ENCODE data around the gene MTHFSD.

Gene MTHFSD

GRCh38 chr16:86532526-86532815 is 22.6 kb downstream of the MTHFSD start:
- TF ChIP-seq ARNTL (CRISPR knock-in tag; IDR thresholded peaks at IDR 0.05; ENCODE audit: borderline replicate concordance, low read depth) (no peak), ISL1 (CRISPR knock-in tag; IDR thresholded peaks at IDR 0.05) (no peak), CREB5 (CRISPR knock-in tag; IDR thresholded peaks at IDR 0.05; ENCODE audit: low read depth) (no peak), PPARA (CRISPR knock-in tag; IDR thresholded peaks at IDR 0.05; ENCODE audit: borderline replicate concordance) (no peak), ZFP30 (CRISPR knock-in tag; IDR thresholded peaks at IDR 0.05) (no peak), TOX (CRISPR knock-in tag; IDR thresholded peaks at IDR 0.05; ENCODE audit: borderline replicate concordance) (no peak), ZNF565 (CRISPR knock-in tag; conservative IDR thresholded peaks at IDR 0.05; ENCODE audit: low read depth) (no peak), CSRNP3 (CRISPR knock-in tag; IDR thresholded peaks at IDR 0.05) (no peak), RARB (CRISPR knock-in tag; IDR thresholded peaks at IDR 0.05) (no peak), OSR1 (CRISPR knock-in tag; IDR thresholded peaks at IDR 0.05) (no peak), BACH2 (CRISPR knock-in tag; IDR thresholded peaks at IDR 0.05; ENCODE audit: borderline replicate concordance) (no peak)
- TF ChIP-seq, protein P1, sequence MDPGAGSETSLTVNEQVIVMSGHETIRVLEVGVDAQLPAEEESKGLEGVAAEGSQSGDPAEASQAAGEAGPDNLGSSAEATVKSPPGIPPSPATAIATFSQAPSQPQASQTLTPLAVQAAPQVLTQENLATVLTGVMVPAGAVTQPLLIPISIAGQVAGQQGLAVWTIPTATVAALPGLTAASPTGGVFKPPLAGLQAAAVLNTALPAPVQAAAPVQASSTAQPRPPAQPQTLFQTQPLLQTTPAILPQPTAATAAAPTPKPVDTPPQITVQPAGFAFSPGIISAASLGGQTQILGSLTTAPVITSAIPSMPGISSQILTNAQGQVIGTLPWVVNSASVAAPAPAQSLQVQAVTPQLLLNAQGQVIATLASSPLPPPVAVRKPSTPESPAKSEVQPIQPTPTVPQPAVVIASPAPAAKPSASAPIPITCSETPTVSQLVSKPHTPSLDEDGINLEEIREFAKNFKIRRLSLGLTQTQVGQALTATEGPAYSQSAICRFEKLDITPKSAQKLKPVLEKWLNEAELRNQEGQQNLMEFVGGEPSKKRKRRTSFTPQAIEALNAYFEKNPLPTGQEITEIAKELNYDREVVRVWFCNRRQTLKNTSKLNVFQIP (CRISPR knock-in tag; IDR thresholded peaks at IDR 0.05; ENCODE audit: borderline replicate concordance, low read depth) = no peak
- no peak for ATAC-seq

GRCh38 chr16:86531641-86532525 is 23.2 kb downstream of the MTHFSD start:
- TF ChIP-seq BACH2 (CRISPR knock-in tag; IDR thresholded peaks at IDR 0.05; ENCODE audit: borderline replicate concordance) = no peak
- no peak for TF ChIP-seq ZC3H10 (CRISPR knock-in tag; IDR thresholded peaks at IDR 0.05)
- no peak for TF ChIP-seq ZNF70 (CRISPR knock-in tag; IDR thresholded peaks at IDR 0.05)
- TF ChIP-seq ZFP30 (CRISPR knock-in tag; IDR thresholded peaks at IDR 0.05) = no peak
- no peak for TF ChIP-seq PPARA (CRISPR knock-in tag; IDR thresholded peaks at IDR 0.05; ENCODE audit: borderline replicate concordance)
- TF ChIP-seq, protein P2, sequence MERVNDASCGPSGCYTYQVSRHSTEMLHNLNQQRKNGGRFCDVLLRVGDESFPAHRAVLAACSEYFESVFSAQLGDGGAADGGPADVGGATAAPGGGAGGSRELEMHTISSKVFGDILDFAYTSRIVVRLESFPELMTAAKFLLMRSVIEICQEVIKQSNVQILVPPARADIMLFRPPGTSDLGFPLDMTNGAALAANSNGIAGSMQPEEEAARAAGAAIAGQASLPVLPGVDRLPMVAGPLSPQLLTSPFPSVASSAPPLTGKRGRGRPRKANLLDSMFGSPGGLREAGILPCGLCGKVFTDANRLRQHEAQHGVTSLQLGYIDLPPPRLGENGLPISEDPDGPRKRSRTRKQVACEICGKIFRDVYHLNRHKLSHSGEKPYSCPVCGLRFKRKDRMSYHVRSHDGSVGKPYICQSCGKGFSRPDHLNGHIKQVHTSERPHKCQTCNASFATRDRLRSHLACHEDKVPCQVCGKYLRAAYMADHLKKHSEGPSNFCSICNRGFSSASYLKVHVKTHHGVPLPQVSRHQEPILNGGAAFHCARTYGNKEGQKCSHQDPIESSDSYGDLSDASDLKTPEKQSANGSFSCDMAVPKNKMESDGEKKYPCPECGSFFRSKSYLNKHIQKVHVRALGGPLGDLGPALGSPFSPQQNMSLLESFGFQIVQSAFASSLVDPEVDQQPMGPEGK (CRISPR knock-in tag; IDR thresholded peaks at IDR 0.05; ENCODE audit: borderline replicate concordance) = no peak
- no peak for TF ChIP-seq OSR1 (CRISPR knock-in tag; IDR thresholded peaks at IDR 0.05)
- no peak for TF ChIP-seq RARB (CRISPR knock-in tag; IDR thresholded peaks at IDR 0.05)
- no peak for TF ChIP-seq ISL1 (CRISPR knock-in tag; IDR thresholded peaks at IDR 0.05)
- TF ChIP-seq ESRRG (CRISPR knock-in tag; IDR thresholded peaks at IDR 0.05) = no peak
- TF ChIP-seq ARNTL (CRISPR knock-in tag; IDR thresholded peaks at IDR 0.05; ENCODE audit: borderline replicate concordance, low read depth) = no peak
- no peak for TF ChIP-seq CSDC2 (CRISPR knock-in tag; IDR thresholded peaks at IDR 0.05)
- no peak for TF ChIP-seq ZNF565 (CRISPR knock-in tag; conservative IDR thresholded peaks at IDR 0.05; ENCODE audit: low read depth)
- TF ChIP-seq, protein P1 (CRISPR knock-in tag; IDR thresholded peaks at IDR 0.05; ENCODE audit: borderline replicate concordance, low read depth) = no peak
- ATAC-seq = no peak

DNA sequence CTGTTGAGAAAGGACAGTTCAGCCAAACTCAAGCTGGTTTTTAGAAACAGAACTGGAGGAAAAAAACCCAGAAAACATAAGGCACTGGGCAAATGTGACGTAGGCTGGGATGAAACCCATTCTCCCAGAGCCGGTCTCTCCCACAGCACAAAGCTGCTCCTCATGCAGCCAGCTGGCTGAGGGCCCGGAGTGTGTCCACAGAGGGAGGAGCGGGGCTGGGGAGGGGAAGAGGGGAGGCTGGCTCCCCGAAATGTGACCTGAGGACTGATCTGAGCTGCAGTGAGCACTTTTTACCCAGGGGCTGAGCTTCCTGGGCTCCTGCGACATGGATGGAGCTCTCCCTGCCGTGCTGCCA is 23.9 kb downstream of the MTHFSD start:
- no peak for ATAC-seq
- TF ChIP-seq ZNF8 (CRISPR knock-in tag; IDR thresholded peaks at IDR 0.05) = no peak
- no peak for TF ChIP-seq BACH2 (CRISPR knock-in tag; IDR thresholded peaks at IDR 0.05; ENCODE audit: borderline replicate concordance)
- TF ChIP-seq CSDC2 (CRISPR knock-in tag; IDR thresholded peaks at IDR 0.05) = no peak
- no peak for TF ChIP-seq TOX (CRISPR knock-in tag; IDR thresholded peaks at IDR 0.05; ENCODE audit: borderline replicate concordance)
- no peak for TF ChIP-seq TCF4 (CRISPR knock-in tag; IDR thresholded peaks at IDR 0.05; ENCODE audit: borderline replicate concordance)
- no peak for TF ChIP-seq ZNF565 (CRISPR knock-in tag; conservative IDR thresholded peaks at IDR 0.05; ENCODE audit: low read depth)
